ENCODE measurements around the gene DLL3.

Gene DLL3

DNA sequence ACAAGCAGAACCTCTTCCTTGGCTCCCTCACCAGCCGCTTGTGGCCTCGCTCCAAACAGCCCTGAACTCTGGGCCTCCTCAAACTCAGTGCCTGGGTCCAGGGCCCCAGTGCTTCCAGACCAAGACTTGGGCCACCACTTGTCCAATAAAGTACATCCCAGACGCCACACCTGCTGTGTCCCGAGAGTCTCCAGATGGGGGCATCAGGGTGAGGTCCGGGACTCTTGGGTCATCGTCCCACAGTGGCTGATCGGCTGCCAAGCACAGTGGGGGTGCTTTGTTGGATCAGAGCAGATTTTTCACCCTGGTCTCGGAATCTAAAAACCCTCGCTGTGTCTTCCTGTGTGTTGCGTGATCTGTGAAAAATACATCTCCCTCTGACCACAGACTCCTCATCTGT, 9.0 kb upstream of the DLL3 start:
- DNase-seq = no peak

DNA sequence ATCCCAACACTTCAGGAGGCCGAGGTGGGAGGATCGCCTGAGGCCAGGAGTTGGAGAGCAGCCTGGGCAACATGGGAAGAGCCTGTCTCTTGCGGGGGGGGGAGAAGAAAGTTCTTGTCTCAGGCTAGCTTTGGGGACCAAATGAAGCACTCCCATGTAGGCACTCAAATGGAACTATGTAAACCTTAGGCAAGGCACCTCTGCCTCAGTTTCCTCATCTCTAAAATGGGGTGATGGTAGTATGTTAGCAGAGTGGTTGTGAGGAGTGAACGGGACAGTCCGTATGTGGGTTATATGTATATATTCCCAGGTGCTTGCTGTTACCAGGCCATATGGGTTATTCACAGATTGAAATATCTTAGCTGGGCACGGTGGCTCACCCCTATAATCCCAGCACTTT, 6.5 kb upstream of the DLL3 start:
- no peak for DNase-seq

DNA sequence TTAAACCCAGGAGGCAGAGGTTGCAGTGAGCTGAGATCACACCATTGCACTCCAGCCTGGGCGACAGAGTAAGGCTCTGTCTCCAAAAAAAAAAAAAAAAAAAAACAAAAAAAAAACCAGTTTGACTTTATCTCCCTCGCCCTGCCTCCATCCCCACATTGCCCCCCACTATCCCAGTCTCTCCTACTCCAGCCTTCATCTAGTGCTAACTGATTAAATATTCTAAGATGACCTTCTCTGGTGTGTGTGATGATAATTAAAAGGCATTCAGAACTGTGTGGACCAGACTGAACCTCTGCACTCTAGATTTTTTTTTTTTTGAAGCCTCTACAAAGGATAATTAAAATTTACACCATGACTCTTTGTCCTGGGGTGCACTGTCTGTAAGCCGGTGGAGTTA, 6.0 kb upstream of the DLL3 start:
- no peak for DNase-seq

DNA sequence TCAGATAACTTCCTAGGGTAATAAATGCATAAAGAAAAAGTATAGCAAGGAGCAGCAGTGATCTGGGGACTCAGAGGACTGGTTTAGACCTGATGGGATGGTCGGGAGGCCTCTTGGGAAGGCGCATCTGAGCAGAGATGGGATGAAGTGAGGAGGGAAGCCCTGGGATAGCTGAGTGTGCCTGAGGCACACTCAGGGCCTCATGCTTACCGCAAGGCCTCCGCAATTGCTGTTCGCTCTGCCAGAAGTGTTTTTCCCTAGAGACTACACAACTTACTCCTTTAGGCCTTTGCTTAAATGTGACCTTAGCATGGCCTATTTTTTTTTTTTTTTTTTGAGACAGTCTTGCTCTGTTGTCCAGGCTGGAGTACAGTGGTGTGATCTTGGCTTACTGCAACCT, 4.1 kb upstream of the DLL3 start:
- no peak for DNase-seq

DNA sequence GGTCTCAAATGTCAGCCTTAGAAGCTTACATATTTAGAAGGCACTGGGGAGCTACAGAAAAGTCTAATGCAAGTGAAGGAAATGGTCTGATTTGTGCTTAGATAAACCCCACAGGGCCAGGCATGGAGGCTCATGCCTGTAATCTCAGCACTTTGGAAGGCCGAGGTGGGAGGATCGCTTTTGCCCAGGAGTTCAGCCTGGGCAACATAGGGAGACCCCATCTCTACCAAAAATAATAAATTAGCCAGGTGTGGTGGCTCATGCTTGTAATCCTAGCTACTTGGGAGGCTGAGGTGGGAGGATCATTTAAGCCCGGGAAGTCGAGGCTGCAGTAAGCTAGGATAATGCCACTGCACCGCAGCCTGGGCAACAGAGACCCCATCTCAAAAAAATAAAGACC, 2.7 kb upstream of the DLL3 start:
- no peak for DNase-seq

DNA sequence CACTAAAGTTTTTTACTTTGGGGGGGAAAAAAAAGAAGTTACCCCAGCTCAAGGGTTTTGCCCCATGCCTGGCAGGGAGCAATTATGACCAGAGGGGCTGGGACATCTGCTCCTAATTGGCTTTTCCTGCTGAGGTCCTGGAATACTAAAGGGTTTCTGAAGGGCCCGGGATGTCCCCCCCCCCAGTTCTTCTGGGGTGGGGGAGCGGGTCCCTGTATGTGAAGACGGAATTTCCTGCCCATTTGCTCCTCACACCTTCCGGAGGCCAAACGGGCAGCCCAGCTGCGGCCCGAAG, 1.1 kb upstream of the DLL3 start:
- no peak for DNase-seq

DNA sequence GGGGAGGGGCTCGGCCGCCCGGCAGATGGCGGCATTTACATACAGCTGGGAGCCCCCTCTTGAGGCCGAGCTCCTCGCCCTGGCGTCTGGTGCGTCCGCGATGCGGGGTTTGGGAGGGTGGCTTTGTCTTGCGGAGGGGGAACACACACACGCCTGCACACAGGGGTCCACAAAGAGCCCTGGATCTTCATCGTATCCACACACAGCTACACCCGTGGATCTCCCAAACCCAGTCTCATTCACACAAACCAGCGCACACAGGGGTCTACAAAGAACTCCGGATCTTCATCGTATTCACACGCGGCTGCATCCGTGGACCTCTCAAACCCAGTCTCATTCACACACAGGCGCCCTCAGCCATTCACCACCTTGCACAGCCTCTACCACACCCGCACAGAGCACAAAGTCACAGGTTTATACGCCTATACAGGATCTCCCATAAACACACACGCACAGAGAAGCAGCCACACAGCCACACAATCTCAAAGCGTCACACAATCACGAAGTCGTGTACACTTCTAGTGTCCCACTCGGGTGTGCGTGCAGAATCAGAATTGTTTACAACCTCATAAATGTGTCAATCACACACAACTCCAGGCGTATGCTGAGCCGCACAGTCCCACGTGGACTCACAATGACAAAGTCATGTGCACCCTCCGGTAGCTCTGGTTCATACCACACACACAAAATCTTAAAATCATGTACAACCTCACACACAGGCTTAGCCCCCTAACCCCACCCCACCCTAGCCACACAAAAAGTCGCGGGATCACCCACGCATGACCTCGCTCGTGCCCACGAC, 550 bp upstream of the DLL3 start:
- no peak for DNase-seq

DNA sequence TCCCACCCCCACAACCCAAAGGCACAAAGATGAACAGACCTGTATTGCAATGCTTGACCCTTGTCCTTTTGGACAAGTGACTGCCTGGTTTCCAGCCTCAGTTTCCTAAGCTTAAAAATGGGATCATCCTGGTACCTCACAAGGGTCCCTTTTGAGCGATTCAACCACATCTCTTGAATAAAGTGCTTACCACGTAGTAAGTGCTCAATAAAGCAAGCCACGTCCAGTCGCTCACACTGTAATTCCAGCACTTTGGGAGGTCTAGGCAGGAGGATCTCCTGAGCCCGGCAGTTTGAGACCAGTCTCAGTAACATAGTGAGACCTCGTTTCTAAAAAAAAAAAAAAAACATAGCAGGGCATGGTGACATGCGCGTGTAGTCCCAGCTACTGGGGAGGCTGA, 1.2 kb downstream of the DLL3 start:
- DNase-seq = no peak

DNA sequence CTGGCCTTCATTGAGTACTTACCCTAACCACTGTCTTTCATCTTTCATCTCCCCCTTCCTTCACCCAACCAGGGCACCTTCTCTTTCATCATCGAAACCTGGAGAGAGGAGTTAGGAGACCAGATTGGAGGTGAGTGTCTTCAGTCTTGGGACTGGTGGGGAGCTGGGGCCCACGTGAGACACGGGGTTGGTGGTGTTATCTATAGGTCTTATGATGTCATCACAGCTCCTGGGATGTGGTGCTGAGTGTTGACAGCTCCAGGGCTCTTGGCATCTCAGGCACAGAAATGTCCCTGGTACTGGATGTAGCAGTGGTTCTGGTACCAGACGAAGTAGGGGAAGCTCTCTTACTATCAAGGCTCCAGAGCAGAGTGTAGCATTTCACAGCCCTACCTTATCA, 1.8 kb downstream of the DLL3 start:
- no peak for DNase-seq

DNA sequence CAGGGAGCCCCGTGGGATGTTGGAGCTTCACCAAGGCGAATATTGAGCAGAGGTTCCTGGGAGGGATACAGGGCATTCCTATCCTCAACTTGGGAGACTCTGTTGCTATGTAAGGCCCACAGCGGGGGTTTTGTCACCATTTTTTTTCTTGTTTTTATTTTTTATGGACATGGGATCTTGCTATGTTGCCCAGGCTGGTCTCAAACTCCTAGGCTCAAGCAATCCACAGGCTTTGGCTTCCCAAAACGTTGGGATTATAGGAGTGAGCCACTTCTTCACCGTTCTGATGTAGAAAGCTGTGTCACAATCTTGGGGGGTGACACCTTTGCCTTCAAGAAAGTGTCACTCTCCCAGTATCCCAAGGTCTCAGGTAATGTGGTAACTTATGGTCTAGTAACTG, 2.6 kb downstream of the DLL3 start:
- DNase-seq = no peak

DNA sequence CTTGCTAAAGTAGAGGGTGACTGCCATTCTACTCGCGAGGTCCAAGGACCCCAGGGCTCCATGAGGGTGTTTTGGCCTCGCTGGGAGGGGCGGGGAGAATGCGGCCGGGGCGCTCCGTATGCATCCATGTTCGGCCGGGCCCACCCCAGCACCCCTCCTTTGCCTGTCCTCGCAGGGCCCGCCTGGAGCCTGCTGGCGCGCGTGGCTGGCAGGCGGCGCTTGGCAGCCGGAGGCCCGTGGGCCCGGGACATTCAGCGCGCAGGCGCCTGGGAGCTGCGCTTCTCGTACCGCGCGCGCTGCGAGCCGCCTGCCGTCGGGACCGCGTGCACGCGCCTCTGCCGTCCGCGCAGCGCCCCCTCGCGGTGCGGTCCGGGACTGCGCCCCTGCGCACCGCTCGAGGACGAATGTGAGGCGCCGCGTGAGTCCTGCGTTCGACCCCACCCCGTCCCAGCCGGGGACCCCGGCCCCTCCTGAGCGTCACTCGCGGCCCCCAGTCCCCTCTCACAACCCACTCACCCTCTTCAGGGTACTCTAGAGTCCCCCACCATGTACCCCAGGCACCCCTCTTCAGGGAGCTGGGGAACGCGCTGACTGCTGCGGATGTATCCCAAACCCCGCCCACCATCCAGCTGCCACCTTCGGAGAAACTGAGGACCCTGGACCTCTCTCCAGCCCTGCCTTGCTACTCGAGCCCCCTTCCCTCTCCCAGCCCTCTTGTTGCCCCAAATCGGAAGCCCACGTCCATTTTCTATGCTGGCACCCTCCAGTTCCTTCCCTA, 4.1 kb downstream of the DLL3 start:
- peak; percentile 79 for DNase-seq

DNA sequence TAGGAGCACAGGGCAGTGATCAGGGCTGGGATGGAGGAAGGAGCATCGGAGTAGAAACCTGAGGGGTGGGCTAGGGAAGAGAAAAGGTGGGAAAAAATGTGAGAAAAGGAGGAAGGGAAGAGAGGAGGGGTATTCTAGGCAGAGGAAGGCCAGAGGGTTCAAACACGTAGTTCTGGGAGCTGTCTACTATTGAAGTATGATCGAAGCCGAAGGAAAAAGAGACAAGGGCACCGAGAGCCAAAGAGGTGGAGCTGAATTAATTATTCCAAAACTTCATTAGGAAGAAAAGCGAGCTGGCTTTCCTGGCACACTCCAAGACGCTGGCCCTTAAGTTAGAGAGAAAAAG, 7.8 kb downstream of the DLL3 start:
- no peak for DNase-seq

DNA sequence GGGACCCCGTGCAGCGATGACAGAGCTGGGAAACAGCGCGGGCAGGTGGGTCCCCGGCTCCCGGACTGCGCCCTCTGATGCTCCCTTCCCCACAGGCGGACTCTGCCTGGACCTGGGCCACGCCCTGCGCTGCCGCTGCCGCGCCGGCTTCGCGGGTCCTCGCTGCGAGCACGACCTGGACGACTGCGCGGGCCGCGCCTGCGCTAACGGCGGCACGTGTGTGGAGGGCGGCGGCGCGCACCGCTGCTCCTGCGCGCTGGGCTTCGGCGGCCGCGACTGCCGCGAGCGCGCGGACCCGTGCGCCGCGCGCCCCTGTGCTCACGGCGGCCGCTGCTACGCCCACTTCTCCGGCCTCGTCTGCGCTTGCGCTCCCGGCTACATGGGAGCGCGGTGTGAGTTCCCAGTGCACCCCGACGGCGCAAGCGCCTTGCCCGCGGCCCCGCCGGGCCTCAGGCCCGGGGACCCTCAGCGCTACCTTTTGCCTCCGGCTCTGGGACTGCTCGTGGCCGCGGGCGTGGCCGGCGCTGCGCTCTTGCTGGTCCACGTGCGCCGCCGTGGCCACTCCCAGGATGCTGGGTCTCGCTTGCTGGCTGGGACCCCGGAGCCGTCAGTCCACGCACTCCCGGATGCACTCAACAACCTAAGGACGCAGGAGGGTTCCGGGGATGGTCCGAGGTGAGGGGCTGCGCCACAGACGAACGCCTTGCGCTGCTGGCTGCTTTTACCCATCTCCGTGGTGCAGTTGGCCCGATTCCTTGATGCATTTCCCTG, 8.4 kb downstream of the DLL3 start:
- peak; percentile 66 for DNase-seq

DNA sequence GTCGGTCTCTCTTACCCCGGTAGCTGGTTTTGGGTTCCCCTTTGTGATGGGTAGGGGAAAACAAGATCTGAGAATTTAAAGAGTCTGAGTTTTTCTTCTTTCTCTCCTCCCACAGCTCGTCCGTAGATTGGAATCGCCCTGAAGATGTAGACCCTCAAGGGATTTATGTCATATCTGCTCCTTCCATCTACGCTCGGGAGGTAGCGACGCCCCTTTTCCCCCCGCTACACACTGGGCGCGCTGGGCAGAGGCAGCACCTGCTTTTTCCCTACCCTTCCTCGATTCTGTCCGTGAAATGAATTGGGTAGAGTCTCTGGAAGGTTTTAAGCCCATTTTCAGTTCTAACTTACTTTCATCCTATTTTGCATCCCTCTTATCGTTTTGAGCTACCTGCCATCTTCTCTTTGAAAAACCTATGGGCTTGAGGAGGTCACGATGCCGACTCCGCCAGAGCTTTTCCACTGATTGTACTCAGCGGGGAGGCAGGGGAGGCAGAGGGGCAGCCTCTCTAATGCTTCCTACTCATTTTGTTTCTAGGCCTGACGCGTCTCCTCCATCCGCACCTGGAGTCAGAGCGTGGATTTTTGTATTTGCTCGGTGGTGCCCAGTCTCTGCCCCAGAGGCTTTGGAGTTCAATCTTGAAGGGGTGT, 9.1 kb downstream of the DLL3 start:
- DNase-seq = no peak

DNA sequence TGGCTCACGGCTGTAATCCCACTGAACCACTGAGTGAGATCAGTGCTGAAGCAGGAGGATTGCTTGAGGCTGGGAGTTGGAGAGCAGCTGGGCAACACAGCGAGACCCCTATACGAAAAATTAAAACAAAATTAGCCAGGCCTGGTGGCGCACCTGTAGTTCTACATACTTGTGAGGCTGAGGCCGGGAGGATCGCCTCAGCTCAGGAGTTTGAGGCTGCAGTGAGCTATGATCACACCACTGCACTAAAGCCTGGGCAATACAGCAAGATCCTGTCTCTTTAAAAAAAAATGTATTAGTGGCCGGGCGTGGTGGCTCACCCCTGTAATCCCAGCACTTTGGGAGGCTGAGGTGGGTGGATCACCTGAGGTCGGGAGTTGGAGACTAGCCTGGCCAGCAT, 9.9 kb downstream of the DLL3 start:
- DNase-seq = no peak

DNA sequence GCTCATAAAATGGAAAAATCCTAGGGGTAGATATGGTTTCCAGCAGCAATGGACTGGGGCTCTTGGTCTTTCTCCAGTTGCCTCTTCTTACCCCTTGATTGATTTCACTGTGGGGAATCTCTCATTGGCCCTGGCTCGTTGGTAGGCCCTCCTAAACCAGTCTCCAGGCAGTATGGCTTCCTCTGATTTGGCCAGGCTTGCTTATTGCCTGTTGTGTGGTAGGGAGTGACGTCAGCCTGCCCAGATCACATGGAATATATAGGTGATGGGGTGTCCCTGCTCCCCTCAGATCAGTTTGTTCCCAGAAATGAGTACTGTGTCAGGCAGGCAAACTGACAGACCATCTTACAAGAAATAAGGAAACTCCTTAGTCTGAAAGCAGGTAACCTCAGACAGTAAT, 10.5 kb downstream of the DLL3 start:
- DNase-seq = no peak

DNA sequence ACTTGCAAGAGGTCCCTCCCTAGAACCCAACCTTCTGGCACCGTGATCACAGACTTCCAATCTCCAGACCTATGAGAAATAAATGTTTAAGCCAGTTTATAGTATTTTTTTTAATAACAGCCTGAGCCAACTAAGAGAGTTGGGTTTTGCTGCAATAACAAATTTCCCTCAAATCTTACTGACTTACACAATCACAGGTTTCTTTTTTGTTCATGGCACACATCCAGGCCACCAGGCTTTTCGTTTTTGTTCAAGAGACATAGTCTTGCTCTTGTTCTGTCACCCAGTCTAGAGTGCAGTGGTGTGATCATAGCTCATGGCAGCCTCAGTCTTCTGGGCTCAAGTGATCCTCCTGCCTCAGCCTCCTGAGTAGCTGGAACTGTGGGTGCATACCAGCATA, 14.2 kb downstream of the DLL3 start:
- no peak for DNase-seq

DNA sequence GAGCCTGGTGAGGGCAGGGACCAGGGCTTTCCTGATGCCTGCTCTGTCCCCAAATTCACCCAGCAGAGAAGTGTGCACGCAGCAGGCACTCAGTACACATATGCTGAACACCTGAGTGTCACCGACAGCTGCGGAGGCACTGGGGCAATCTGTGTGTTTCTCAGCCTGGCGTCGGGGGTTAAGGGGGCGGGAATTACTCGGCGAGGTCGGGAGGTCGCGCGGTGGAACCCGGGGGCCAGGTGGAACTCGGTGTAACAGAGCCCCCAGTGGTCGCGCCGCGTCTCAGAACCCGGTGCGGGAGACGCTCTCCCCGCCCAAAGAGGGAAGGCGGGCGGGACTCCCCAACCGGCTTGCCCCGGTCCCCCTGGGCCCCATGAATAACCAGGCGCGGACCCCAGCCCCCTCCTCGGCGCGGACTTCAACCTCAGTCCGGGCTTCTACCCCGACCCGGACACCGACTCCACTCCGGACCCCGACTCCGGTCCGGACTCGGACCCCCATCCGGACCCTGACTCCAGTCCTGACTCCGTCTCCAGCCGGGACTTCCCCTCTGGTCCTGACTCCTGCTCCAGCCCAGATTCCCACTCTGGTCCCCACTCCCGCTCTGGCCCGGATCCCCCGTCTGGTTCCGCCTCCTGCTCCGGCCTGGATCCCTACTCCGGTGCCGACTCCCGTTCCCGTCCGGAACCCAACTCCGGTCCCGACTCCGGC, 16.2 kb downstream of the DLL3 start, which contains the start of gene SELENOV:
SELENOV (plus strand) TSS at position 300 of the 711 bp plus-strand sequence; CDS start at position 374, 74 bp downstream.
- DNase-seq = no peak

DNA sequence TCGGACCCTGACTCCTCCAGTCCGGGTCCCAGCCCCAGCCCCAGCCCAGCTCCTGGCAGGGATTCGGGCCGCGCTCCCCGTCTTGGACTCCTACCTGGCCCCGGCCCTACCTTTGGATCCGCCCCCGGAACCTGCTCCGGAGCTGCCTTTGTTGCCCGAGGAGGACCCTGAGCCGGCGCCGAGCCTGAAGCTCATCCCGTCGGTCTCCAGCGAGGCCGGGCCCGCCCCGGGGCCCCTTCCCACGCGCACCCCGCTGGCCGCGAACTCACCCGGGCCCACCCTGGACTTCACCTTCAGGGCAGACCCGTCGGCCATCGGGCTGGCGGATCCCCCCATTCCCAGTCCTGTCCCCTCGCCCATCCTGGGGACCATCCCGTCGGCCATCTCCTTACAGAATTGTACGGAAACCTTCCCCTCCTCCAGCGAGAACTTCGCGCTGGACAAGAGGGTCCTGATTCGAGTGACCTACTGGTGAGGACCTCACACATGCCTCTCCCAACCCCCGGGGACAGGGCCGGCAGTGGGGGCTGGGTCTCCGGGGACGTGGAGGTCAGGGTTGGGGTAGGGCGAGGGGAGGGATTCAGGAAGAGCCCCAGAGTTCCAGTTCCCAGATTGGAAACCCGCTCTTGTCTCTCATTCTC, 16.9 kb downstream of the DLL3 start:
- peak; percentile 23 for DNase-seq

DNA sequence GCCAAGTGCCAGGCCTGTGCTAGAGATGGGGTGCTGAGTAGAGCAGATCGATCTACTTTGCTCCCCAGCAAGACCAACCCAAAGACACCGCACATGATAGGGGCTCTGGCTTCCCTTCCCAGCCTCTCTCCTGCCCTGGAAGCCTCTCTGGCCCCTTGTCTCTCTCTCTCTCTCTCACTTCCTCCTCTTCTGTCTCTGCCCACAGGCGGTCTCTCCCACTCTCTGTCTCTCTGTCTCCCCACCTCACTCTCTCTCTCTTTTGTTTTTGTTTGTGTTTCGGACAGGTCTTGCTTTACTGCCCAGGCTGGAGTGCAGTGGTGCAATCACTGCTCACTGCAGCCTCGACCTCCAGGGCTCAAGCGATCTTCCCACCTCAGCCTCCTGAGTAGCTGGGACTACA, 17.5 kb downstream of the DLL3 start:
- no peak for DNase-seq

DNA sequence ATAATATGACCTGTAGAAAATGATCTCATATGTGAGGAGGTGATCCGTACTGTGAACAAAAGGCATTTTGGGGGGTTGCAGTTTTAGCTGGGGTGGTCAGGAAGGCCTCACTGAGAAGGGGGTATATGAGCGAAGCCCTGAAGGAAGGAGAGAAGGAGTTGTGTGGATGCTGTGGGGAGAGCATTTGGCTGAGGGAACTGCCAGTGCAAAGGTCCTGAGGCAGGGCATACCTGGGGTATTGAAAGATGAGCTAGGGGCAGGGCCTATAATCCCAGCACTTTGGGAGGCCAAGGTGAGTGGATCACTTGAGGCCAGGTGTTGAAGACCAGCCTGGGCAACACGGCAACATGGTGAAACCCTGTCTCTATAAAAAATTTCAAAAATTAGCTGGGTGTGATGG, 18.7 kb downstream of the DLL3 start:
- DNase-seq = no peak

DNA sequence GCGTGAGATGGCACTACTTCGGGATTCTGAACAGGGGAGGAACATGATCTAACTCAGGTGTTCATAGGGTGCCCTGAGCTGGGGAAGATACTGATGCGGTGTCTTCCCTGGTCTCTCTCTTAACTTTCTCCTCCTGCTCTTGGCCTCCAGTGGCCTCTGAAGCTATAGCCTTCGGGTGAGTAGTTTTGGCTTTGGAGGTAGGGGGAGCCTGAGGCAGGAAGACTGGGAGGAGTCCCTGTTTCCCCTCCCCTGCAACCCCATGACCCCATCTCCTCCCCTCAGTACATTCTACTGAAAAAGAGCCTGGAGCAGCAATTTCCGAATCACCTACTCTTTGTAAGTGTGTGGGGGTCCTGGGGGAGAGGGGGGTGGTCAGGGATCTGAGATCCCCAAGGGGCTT, 19.7 kb downstream of the DLL3 start:
- DNase-seq = no peak
